SK-N-SH (cell line): Measurements from ENCODE around the gene MACO1. TPM values are rescaled to one million over a fixed set of nuclear protein-coding genes. Genes with fewer than 3 reads are reported as not detected.

Experiments
- CTCF ChIA-PET: fragments of 300-600, 350-600 bp; formaldehyde crosslinking; extraction: SDS; loops from one replicate; lab custom pipeline; 2021; lab: Yijun Ruan, JAX
- POLR2A ChIA-PET: fragments of 350-600 bp; sonication (Branson Sonifier 250); formaldehyde crosslinking; extraction: SDS; loops from one replicate; lab custom pipeline; 2020; ENCODE audit warnings: antibody characterized with exemption, inconsistent platforms; lab: Yijun Ruan, JAX
- DNase-seq: peaks from one replicate; pipeline ENCODE4 v3.0.0; 2012
- H2AFZ ChIP-seq: fragments of 200-600 bp; sonication (generic); 2 replicates; pipeline ENCODE4 v1.8.1; 2016; ENCODE audit warnings: antibody characterized with exemption, mild to moderate bottlenecking, low read depth
- H3F3A ChIP-seq: fragments of 200-600 bp; sonication (generic); replicated peaks from 2 replicates; pipeline ENCODE3; 2016; ENCODE audit warnings: antibody characterized with exemption, mild to moderate bottlenecking; ENCODE audit not compliant: insufficient read depth
- H3K27ac ChIP-seq, 2 experiments: fragments of 200-500 bp in 1 of 2; fragments of 200-600 bp in 1 of 2; sonication (Bioruptor generic) in 1 of 2; sonication (generic), shearing (Covaris generic) in 1 of 2; 2 replicates each; pipeline versions ENCODE4 v1.5.1 to v1.6.1; 2014 to 2016; ENCODE audit warnings: low read depth in 2 of 2, inconsistent platforms in 1 of 2, low read length in 1 of 2, mild to moderate bottlenecking in 1 of 2, mixed read lengths in 1 of 2
- H3K27me3 ChIP-seq: fragments of 200-600 bp; sonication (generic), shearing (Covaris generic); 2 replicates; pipeline ENCODE4 v1.6.1; 2016; ENCODE audit warnings: mixed run types; ENCODE audit not compliant: insufficient read depth
- H3K36me3 ChIP-seq, 2 experiments: fragments of 200-500 bp in 1 of 2; fragments of 200-600 bp in 1 of 2; sonication (Bioruptor generic) in 1 of 2; sonication (generic) in 1 of 2; replicated peaks in 1 of 2; 2 replicates each; pipeline versions ENCODE3 to v1.5.1; 2014 to 2016; ENCODE audit warnings: low read length in 1 of 2, mild to moderate bottlenecking in 1 of 2; ENCODE audit not compliant: insufficient read depth in 2 of 2, control insufficient read depth in 1 of 2
- H3K4me1 ChIP-seq, 2 experiments: fragments of 200-500 bp in 1 of 2; fragments of 200-600 bp in 1 of 2; sonication (Bioruptor generic) in 1 of 2; sonication (generic), shearing (Covaris generic) in 1 of 2; 2 replicates each; pipeline versions ENCODE4 v1.5.1 to v1.6.1; 2014 to 2016; ENCODE audit warnings: low read depth in 1 of 2, low read length in 1 of 2, mixed run types in 1 of 2; ENCODE audit not compliant: insufficient read depth in 2 of 2, control insufficient read depth in 1 of 2
- H3K4me2 ChIP-seq: fragments of 200-600 bp; sonication (generic), shearing (Covaris generic); 2 replicates; pipeline ENCODE4 v1.6.1; 2017; ENCODE audit warnings: mixed run types
- H3K4me3 ChIP-seq, 2 experiments: fragments of 200-500 bp in 1 of 2; fragments of 200-600 bp in 1 of 2; sonication (Bioruptor generic) in 1 of 2; sonication (generic), shearing (Covaris generic) in 1 of 2; 2 replicates each; pipeline versions ENCODE4 v1.5.1 to v1.8.1; 2014 to 2016; ENCODE audit warnings: low read depth in 2 of 2, inconsistent platforms in 1 of 2, low read length in 1 of 2, mild to moderate bottlenecking in 1 of 2, mixed read lengths in 1 of 2, moderate library complexity in 1 of 2
- H3K79me2 ChIP-seq: fragments of 200-600 bp; sonication (generic); 2 replicates; pipeline ENCODE4 v1.8.1; 2017; ENCODE audit warnings: mild to moderate bottlenecking; ENCODE audit not compliant: insufficient read depth
- H3K9ac ChIP-seq: fragments of 200-600 bp; sonication (generic); 2 replicates; pipeline ENCODE4 v1.6.1; 2017; ENCODE audit warnings: mixed run types
- H3K9me2 ChIP-seq: fragments of 200-600 bp; sonication (generic); 2 replicates; pipeline ENCODE4 v1.6.1; 2017; ENCODE audit warnings: mixed run types
- H3K9me3 ChIP-seq: fragments of 200-600 bp; sonication (generic); 2 replicates; pipeline ENCODE4 v1.6.1; 2017; ENCODE audit warnings: mixed run types, mild to moderate bottlenecking, moderate library complexity
- H4K20me1 ChIP-seq: fragments of 200-600 bp; sonication (generic); 2 replicates; pipeline ENCODE4 v1.6.1; 2017; ENCODE audit warnings: mild to moderate bottlenecking, mixed run types; ENCODE audit not compliant: insufficient read depth
- EP300 ChIP-seq, 2 experiments: IDR thresholded peaks; 2 replicates each; pipeline versions ENCODE4 v1.4.0 to v1.6.1; 2012; ENCODE audit warnings: borderline replicate concordance in 1 of 2, low read depth in 1 of 2, low read length in 1 of 2
- IRF3 ChIP-seq: fragments of 150-350 bp; IDR thresholded peaks from 2 replicates; pipeline ENCODE4 v1.6.1; 2016; ENCODE audit warnings: mild to moderate bottlenecking, low read depth, low read length
- JUND ChIP-seq: IDR thresholded peaks from 2 replicates; pipeline ENCODE4 v1.4.0; 2012
- PBX3 ChIP-seq: IDR thresholded peaks from 2 replicates; pipeline ENCODE4; 2012
- RAD21 ChIP-seq: IDR thresholded peaks from 2 replicates; pipeline ENCODE4 v1.6.1; 2012; ENCODE audit warnings: mild to moderate bottlenecking, low read length
- RCOR1 ChIP-seq: fragments of 150-350 bp; IDR thresholded peaks from 2 replicates; pipeline ENCODE4 v1.6.1; 2017; ENCODE audit warnings: antibody characterized with exemption, low read length
- REST ChIP-seq: IDR thresholded peaks from 2 replicates; pipeline ENCODE4 v1.6.1; 2012; ENCODE audit warnings: mild to moderate bottlenecking, low read depth, low read length, moderate library complexity
- TEAD4 ChIP-seq: IDR thresholded peaks from 2 replicates; pipeline ENCODE4 v1.4.0; 2012; ENCODE audit warnings: mild to moderate bottlenecking, borderline replicate concordance; ENCODE audit not compliant: insufficient read depth
- YY1 ChIP-seq: IDR thresholded peaks from 2 replicates; pipeline ENCODE4 v1.4.0; 2012; ENCODE audit warnings: low read depth, mild to moderate bottlenecking
- WGBS: methylation state at CpG from one replicate; pipeline ENCODE4 v1.1.6; 2017; ENCODE audit warnings: low lambda C conversion rate; 5-methylcytosine and 5-hydroxymethylcytosine counted together
- polyA plus RNA-seq, 3 experiments: library from polyadenylated mRNA; depleted of rRNA; stranded (reverse); fragments of >200 nt; gene quantifications; 2 replicates each; pipeline ENCODE4 v1.2.3, GENCODE V29; 2012
- TF ChIP-seq, protein P1 (sequence below): IDR thresholded peaks from 2 replicates; pipeline ENCODE4 v1.4.0; 2012; ENCODE audit warnings: low read depth, borderline replicate concordance

The MACO1 gene
- polyA plus RNA-seq, 1 of the 3 experiments (the other 2 are of a cell fraction), result 6.9 TPM

- TF ChIP-seq RCOR1 (no peak), PBX3 (no peak)
- TF ChIP-seq, all 33 proteins: peak for 0
- H3K36me3 ChIP-seq, result no peaks in the 10 kb centered on the region
- no peaks in the 10 kb centered on the region for H3K79me2 ChIP-seq
- ChIA-PET POLR2A (no interaction called here), CTCF (interaction anchor here (0.6 to 1.6 kb wide), 2 partner anchors 7 to 12 kb away, joined by 3 to 4 read pairs; no protein-coding TSS in a partner anchor)
- no peaks in the 10 kb centered on the region for H3F3A ChIP-seq
- no peak for DNase-seq
- H3K4me2 ChIP-seq, result no peak overlapping the region
- H3K27ac ChIP-seq, result no peak overlapping the region
- no peaks in the 10 kb centered on the region; the same call in 1 of the 2 replicates for H3K27me3 ChIP-seq
- H2AFZ ChIP-seq, result no peak overlapping the region
- H3K9ac ChIP-seq, result no peak overlapping the region
- H4K20me1 ChIP-seq, result no peaks in the 10 kb centered on the region
- H3K9me3 ChIP-seq, result no peaks in the 10 kb centered on the region
- H3K9me2 ChIP-seq, result no peaks in the 10 kb centered on the region
- no peaks in the 10 kb centered on the region for H3K4me1 ChIP-seq
- 81% methylated on average over 12 of the region's 21 CpGs for WGBS
- no peak overlapping the region for H3K4me3 ChIP-seq
Observed at GRCh38 chr1:25527946-25528595, 97.4 kb downstream of the MACO1 start.

DNA sequence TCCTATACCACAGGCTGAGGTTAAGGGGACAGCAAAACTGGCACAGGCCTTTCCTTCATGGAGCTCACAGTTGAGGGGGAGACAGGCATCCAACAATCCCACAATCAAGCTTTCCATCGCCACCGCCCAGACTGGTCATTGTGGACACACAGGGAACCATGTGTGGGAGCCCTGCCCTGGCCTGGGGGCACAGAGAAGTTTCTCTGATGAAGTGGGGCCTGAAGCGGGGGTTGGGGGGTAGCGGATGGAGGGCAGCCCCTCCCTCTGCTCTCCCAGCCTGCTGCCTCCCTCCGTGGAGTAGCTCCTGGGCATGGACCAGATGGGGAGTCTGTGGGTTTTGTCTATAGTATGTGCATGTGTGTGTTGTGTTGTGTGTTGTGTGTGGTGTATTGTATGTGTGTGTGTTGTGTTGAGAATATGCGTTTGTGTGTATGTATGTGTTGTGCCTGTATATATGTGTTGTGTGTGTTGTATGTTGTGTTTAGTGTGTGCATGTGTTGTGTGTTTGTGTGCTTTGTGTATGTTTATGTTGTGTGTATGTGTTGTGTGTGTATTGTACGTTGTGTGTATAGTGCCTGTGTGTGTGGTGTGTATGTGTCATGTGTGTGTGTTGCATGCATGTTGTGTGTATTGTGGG, 98.3 kb downstream of the MACO1 start:
- POLR2A ChIA-PET, result no interaction called here
- Histone ChIP-seq H3K4me1 (no peaks in the 10 kb centered on the region), H3K9ac (no peak overlapping the region), H3K27me3 (no peaks in the 10 kb centered on the region; the same call in 1 of the 2 replicates), H3K4me2 (no peak overlapping the region), H3K9me2 (no peaks in the 10 kb centered on the region), H3K9me3 (no peaks in the 10 kb centered on the region), H3K36me3 (no peaks in the 10 kb centered on the region)
- peak; percentile 59 for DNase-seq
- no peak for TF ChIP-seq EP300 (IDR thresholded peaks at IDR 0.05; ENCODE audit: borderline replicate concordance in 1 of 2, low read depth in 1 of 2, low read length in 1 of 2)
- no peak for TF ChIP-seq IRF3
- TF ChIP-seq, all 33 proteins: peak for 0
- Histone ChIP-seq H3K27ac (no peak overlapping the region), H3F3A (no peaks in the 10 kb centered on the region), H2AFZ (no peak overlapping the region), H4K20me1 (no peaks in the 10 kb centered on the region), H3K79me2 (no peaks in the 10 kb centered on the region), H3K4me3 (no peak overlapping the region)
- 79% methylated on average over 5 of the region's 7 CpGs for WGBS
- CTCF ChIA-PET, result interaction anchor here (0.6 to 1.6 kb wide), 2 partner anchors 8 to 11 kb away, joined by 3 to 4 read pairs; no protein-coding TSS in a partner anchor

DNA sequence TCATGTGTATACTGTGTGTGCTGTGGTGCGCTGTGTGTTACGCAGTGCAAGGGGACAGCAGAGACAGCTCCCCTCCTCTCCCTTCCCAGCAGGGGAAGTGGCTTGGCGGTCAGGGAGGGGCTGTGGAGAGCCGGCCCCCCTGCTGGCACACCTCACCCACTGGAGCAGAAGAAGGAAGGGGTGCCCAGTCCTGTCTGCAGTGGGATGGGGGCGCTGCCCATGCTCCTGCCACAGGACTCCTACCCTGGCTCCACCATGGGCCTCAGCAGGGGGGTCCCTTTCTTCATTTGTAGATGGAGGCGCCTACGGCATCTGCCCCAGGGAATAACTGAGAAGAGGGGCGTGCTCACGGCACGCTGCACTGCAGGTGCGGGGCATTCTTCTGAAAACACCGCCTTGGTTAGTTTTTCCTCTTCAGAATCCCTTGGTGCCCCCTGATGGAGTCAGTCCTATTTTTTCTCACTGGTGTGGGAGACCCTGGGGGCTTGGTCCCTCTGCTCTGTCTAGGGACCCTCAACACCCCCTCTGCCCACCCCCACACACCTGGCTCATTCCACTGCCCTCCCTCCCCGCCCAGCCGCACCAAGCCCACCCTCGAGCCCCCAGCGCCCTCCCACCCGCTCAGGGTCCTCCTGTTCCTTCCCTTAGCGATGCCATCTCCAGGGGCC, 99.0 kb downstream of the MACO1 start:
- Histone ChIP-seq H3K27ac (no peak overlapping the region), H3K4me3 (no peak overlapping the region), H3K4me1 (no peaks in the 10 kb centered on the region), H3K27me3 (no peaks in the 10 kb centered on the region; the same call in 1 of the 2 replicates), H3K36me3 (no peaks in the 10 kb centered on the region), H3K79me2 (no peaks in the 10 kb centered on the region), H3K4me2 (no peak overlapping the region), H3K9ac (no peak overlapping the region), H3K9me3 (no peaks in the 10 kb centered on the region), H3K9me2 (no peaks in the 10 kb centered on the region), H3F3A (no peaks in the 10 kb centered on the region), H4K20me1 (no peaks in the 10 kb centered on the region), H2AFZ (no peak overlapping the region)
- DNase-seq, result peak; percentile 51
- CTCF ChIA-PET, result interaction anchor here (1.6 kb wide), 1 partner anchor 9 kb away, joined by 4 read pairs; no protein-coding TSS in a partner anchor
- POLR2A ChIA-PET, result no interaction called here
- WGBS, result 86% methylated on average over 9 of the region's 18 CpGs
- TF ChIP-seq JUND, result no peak
- TF ChIP-seq REST, result no peak
- TF ChIP-seq RAD21, result no peak
- TF ChIP-seq, protein P1, sequence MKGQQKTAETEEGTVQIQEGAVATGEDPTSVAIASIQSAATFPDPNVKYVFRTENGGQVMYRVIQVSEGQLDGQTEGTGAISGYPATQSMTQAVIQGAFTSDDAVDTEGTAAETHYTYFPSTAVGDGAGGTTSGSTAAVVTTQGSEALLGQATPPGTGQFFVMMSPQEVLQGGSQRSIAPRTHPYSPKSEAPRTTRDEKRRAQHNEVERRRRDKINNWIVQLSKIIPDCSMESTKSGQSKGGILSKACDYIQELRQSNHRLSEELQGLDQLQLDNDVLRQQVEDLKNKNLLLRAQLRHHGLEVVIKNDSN, result no peak
- TF ChIP-seq TEAD4, result no peak
- no peak for TF ChIP-seq YY1
